Lower leg skin (tissue), 4 donors: ENCODE results near the gene TFF2. TPM values are rescaled to one million over a fixed set of nuclear protein-coding genes. Genes with fewer than 3 reads are reported as not detected.

Experiments
- DNase-seq, 2 donors: peaks; one replicate each; pipeline ENCODE4 v3.0.0-alpha.2; 2019; ENCODE audit warnings: low spot score in 2 of 2
- H3K4me3 ChIP-seq: fragments of 200-600 bp; sonication (generic); 2 replicates; pipeline ENCODE4 v1.5.1; 2017; ENCODE audit warnings: mild to moderate bottlenecking, low read depth; ENCODE audit not compliant: poor library complexity, severe bottlenecking
- CTCF ChIP-seq, 3 donors: fragments of 450-650 bp; IDR thresholded peaks; one replicate each; pipeline ENCODE4 v1.5.1; 2016; ENCODE audit warnings: antibody characterized with exemption in 3 of 3, mild to moderate bottlenecking in 3 of 3, moderate library complexity in 2 of 3
- POLR2A ChIP-seq, 2 donors: fragments of 450-650 bp; IDR thresholded peaks; one replicate each; pipeline ENCODE4 v1.6.1; 2016 to 2017; ENCODE audit warnings: antibody characterized with exemption in 2 of 2, mild to moderate bottlenecking in 1 of 2, moderate library complexity in 1 of 2
- WGBS, 2 donors: methylation state at CpG; one replicate each; pipeline ENCODE4 v1.1.5; 2018; 5-methylcytosine and 5-hydroxymethylcytosine counted together
- intact Hi-C: fragments of 100-400 bp; cut with DNase I; formaldehyde crosslinking; loops from one replicate; pipeline ENCODE4 v1.15.0; 2023; ENCODE audit warnings: low total_unique reads
- total RNA-seq, 4 donors: library from RNA; depleted of rRNA; stranded (reverse); fragments of >200 nt; gene quantifications; one replicate each; pipeline ENCODE4 v1.1.0, GENCODE V29; 2016

The TFF2 gene
- total RNA-seq, 4 donors from 2014 or later, result not detected

GRCh38 chr21:42353623-42354022 lies 2.8 kb upstream of the TFF2 start:
- DNase-seq, result no peak
- intact Hi-C loops, result no loop called here
- H3K4me3 ChIP-seq, result no peak overlapping the region
- TF ChIP-seq CTCF (IDR thresholded peaks at IDR 0.05), result no peak
- WGBS, 2 donors, result 86 to 87% methylated on average over 5 of the region's 5 CpGs

GRCh38 chr21:42352441-42353095 lies 1.8 kb upstream of the TFF2 start:
- no peak overlapping the region for H3K4me3 ChIP-seq
- TF ChIP-seq CTCF (IDR thresholded peaks at IDR 0.05) (no peak), POLR2A (IDR thresholded peaks at IDR 0.05) (no peak)
- DNase-seq, result peak in 1 of 2 donors; percentile 45
- intact Hi-C loops, result no loop called here
- 90% methylated on average over 14 of the region's 14 CpGs for WGBS, 2 donors

- no peak overlapping the region for H3K4me3 ChIP-seq
- intact Hi-C loops, result no loop called here
- TF ChIP-seq CTCF (IDR thresholded peaks at IDR 0.05) (no peak), POLR2A (IDR thresholded peaks at IDR 0.05) (no peak)
- DNase-seq, result peak in 1 of 2 donors; percentile 72
- WGBS, 2 donors, result 81 to 84% methylated on average over 11 of the region's 11 CpGs
These were observed 1.0 kb upstream of the TFF2 start for GRCh38 chr21:42351626-42352440.

GRCh38 chr21:42350318-42350910 lies 380 bp downstream of the TFF2 start:
- peak in 1 of 2 donors; percentile 46 for DNase-seq
- intact Hi-C loops, result no loop called here
- WGBS, 2 donors, result 65 to 77% methylated on average over 11 of the region's 11 CpGs
- TF ChIP-seq CTCF (IDR thresholded peaks at IDR 0.05), result no peak
- no peak for TF ChIP-seq POLR2A (IDR thresholded peaks at IDR 0.05)
- no peak overlapping the region for H3K4me3 ChIP-seq

- H3K4me3 ChIP-seq, result no peak overlapping the region
- intact Hi-C loops, result no loop called here
These were observed 1.1 kb downstream of the TFF2 start for GRCh38 chr21:42349420-42350317.

More at GRCh38 chr21:42349420-42350317, 1.1 kb downstream of the TFF2 start:
- 76 to 80% methylated on average over 14 of the region's 14 CpGs for WGBS, 2 donors
- TF ChIP-seq CTCF (IDR thresholded peaks at IDR 0.05) (no peak), POLR2A (IDR thresholded peaks at IDR 0.05) (no peak)
- DNase-seq, result peak in 1 of 2 donors; percentile 64
